Measurements from ENCODE around the gene TRERF1. TPM values are rescaled to one million over a fixed set of nuclear protein-coding genes. Genes with fewer than 3 reads are reported as not detected.
A peak's percentile ranks its signal among the peaks of the same experiment; 100 is the strongest.

TRERF1 gene
- polyA plus RNA-seq, 1 donor (not counting 4 experiments of a cell fraction or from before 2014, with no cell fraction given): 4.8 TPM

DNA sequence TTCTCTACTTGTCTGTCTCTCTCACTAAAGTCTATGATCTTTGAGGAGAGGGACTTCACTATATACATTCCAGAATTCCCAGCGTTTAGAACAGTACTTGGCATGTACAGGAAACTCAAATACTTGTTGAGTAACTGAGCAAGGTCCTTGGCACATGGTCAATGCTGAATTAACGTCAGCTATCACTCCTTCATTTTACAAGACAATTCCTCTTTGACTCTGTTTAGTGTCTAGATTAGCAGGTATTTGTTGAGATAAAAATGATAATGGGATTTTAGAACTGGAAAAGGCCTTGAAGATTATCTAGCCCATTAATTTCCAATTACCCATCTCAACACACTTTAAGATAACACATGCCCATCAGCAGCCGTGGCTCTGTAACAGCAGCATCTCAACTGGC lies 250.3 kb downstream of the TRERF1 start:
- H4K20me1 ChIP-seq (ENCODE audit: control insufficient read depth, extremely low read depth, insufficient read depth, low read length): no peaks in the 10 kb centered on the region
- H3K79me2 ChIP-seq (ENCODE audit: control insufficient read depth, insufficient read depth, low read length): no peaks in the 10 kb centered on the region
- FAIRE-seq (no peak), DNase-seq (ENCODE audit: low read depth, low spot score) (no peak)
- no peak overlapping the region for H3K9ac ChIP-seq (ENCODE audit: control insufficient read depth, extremely low read depth, insufficient read depth, low read length)
- dilution Hi-C loops (cut with MboI; ENCODE audit: extremely low pct_ligation_motif_present, low sequenced_read_pairs): no loop called here
- peaks cover 0 to 3% of the 10 kb centered on the region in 2 experiments for H3K36me3 ChIP-seq (ENCODE audit: control insufficient read depth in 2 of 2, extremely low read depth in 1 of 2, insufficient read depth in 2 of 2, low read length in 2 of 2)
- no peak for TF ChIP-seq EZH2 (IDR thresholded peaks at IDR 0.05; ENCODE audit: low read length)
- no peaks in the 10 kb centered on the region for H3K9me1 ChIP-seq (ENCODE audit: control insufficient read depth, extremely low read depth, insufficient read depth, low read length)
- no peaks in the 10 kb centered on the region for H3K27me3 ChIP-seq (ENCODE audit: control insufficient read depth, extremely low read depth, insufficient read depth, low read length)
- no peaks in the 10 kb centered on the region for H3K9me3 ChIP-seq (ENCODE audit: control insufficient read depth, low read depth, low read length)
- H3K4me3 ChIP-seq (ENCODE audit: control insufficient read depth in 2 of 3, extremely low read depth in 1 of 3, insufficient read depth in 2 of 3, low read depth in 1 of 3, low read length in 3 of 3): no peak overlapping the region
- no peak overlapping the region for H3K4me2 ChIP-seq (ENCODE audit: control insufficient read depth, extremely low read depth, insufficient read depth, low read depth, low read length)
- H2AFZ ChIP-seq (ENCODE audit: control insufficient read depth, low read length): no peak overlapping the region
- H3K27ac ChIP-seq (ENCODE audit: control insufficient read depth, insufficient read depth, low read length): no peak overlapping the region
- peaks cover 18% of the 10 kb centered on the region for H3K4me1 ChIP-seq (ENCODE audit: control insufficient read depth, extremely low read depth, insufficient read depth, low read length)

- peak overlapping the region; percentile 3 for H3K4me2 ChIP-seq (ENCODE audit: control insufficient read depth, extremely low read depth, insufficient read depth, low read depth, low read length)
- H3K36me3 ChIP-seq (ENCODE audit: control insufficient read depth in 2 of 2, extremely low read depth in 1 of 2, insufficient read depth in 2 of 2, low read length in 2 of 2): no peaks in the 10 kb centered on the region
- H3K79me2 ChIP-seq (ENCODE audit: control insufficient read depth, insufficient read depth, low read length): no peaks in the 10 kb centered on the region
- H3K27ac ChIP-seq (ENCODE audit: control insufficient read depth, insufficient read depth, low read length): no peak overlapping the region
- no peaks in the 10 kb centered on the region for H3K9me3 ChIP-seq (ENCODE audit: control insufficient read depth, low read depth, low read length)
- TF ChIP-seq EZH2 (IDR thresholded peaks at IDR 0.05; ENCODE audit: low read length): no peak
- TF ChIP-seq, protein P1, sequence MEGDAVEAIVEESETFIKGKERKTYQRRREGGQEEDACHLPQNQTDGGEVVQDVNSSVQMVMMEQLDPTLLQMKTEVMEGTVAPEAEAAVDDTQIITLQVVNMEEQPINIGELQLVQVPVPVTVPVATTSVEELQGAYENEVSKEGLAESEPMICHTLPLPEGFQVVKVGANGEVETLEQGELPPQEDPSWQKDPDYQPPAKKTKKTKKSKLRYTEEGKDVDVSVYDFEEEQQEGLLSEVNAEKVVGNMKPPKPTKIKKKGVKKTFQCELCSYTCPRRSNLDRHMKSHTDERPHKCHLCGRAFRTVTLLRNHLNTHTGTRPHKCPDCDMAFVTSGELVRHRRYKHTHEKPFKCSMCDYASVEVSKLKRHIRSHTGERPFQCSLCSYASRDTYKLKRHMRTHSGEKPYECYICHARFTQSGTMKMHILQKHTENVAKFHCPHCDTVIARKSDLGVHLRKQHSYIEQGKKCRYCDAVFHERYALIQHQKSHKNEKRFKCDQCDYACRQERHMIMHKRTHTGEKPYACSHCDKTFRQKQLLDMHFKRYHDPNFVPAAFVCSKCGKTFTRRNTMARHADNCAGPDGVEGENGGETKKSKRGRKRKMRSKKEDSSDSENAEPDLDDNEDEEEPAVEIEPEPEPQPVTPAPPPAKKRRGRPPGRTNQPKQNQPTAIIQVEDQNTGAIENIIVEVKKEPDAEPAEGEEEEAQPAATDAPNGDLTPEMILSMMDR (optimal IDR thresholded peaks at IDR 0.05 in 1 of 3, IDR thresholded peaks at IDR 0.05 in 1 of 3, conservative IDR thresholded peaks at IDR 0.05 in 1 of 3; ENCODE audit: extremely low read depth in 1 of 3, insufficient read depth in 2 of 3, low read length in 3 of 3): no peak
- no peak overlapping the region for H3K4me3 ChIP-seq (ENCODE audit: control insufficient read depth in 2 of 3, extremely low read depth in 1 of 3, insufficient read depth in 2 of 3, low read depth in 1 of 3, low read length in 3 of 3)
- no peaks in the 10 kb centered on the region for H3K27me3 ChIP-seq (ENCODE audit: control insufficient read depth, extremely low read depth, insufficient read depth, low read length)
- H3K4me1 ChIP-seq (ENCODE audit: control insufficient read depth, extremely low read depth, insufficient read depth, low read length): peaks cover 18% of the 10 kb centered on the region
- dilution Hi-C loops (cut with MboI; ENCODE audit: extremely low pct_ligation_motif_present, low sequenced_read_pairs): no loop called here
- H3K9ac ChIP-seq (ENCODE audit: control insufficient read depth, extremely low read depth, insufficient read depth, low read length): no peak overlapping the region
- H3K9me1 ChIP-seq (ENCODE audit: control insufficient read depth, extremely low read depth, insufficient read depth, low read length): no peaks in the 10 kb centered on the region
- DNase-seq (ENCODE audit: low read depth, low spot score) (no peak), FAIRE-seq (no peak)
- no peaks in the 10 kb centered on the region for H4K20me1 ChIP-seq (ENCODE audit: control insufficient read depth, extremely low read depth, insufficient read depth, low read length)
- H2AFZ ChIP-seq (ENCODE audit: control insufficient read depth, low read length): no peak overlapping the region
Measured at GRCh38 chr6:42200035-42200434, 251.7 kb downstream of the TRERF1 start.

Data from keratinocyte (primary cell).